Measurements from ENCODE around the gene GOT2.

DNA sequence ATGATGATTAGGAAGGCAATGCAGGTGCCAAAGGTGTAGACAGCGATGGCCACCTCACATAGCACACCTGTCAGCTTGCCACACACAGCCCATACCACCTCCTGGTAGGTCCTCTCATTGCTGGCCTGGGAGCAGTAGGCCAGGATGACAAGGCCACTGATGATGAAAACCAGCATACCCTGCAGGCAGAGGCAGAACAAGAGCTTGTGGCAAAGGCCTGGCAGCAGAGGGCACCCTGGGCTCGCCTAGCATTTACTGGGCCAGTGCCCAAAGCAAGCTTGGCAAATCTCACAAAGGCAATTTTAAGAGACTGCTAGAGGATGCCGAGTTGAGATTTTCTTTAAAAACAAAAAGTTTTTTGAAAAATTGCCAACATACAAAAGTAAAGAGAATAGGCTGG lies 55.4 kb downstream of the GOT2 start:
- TF ChIP-seq, protein P1, sequence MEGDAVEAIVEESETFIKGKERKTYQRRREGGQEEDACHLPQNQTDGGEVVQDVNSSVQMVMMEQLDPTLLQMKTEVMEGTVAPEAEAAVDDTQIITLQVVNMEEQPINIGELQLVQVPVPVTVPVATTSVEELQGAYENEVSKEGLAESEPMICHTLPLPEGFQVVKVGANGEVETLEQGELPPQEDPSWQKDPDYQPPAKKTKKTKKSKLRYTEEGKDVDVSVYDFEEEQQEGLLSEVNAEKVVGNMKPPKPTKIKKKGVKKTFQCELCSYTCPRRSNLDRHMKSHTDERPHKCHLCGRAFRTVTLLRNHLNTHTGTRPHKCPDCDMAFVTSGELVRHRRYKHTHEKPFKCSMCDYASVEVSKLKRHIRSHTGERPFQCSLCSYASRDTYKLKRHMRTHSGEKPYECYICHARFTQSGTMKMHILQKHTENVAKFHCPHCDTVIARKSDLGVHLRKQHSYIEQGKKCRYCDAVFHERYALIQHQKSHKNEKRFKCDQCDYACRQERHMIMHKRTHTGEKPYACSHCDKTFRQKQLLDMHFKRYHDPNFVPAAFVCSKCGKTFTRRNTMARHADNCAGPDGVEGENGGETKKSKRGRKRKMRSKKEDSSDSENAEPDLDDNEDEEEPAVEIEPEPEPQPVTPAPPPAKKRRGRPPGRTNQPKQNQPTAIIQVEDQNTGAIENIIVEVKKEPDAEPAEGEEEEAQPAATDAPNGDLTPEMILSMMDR (conservative IDR thresholded peaks at IDR 0.05), result no peak; the same call in 1 of the 2 replicates
- TF ChIP-seq ZFX (IDR thresholded peaks at IDR 0.05), result no peak
